ENCODE results near the gene SETBP1. TPM values are rescaled to one million over a fixed set of nuclear protein-coding genes. Genes with fewer than 3 reads are reported as not detected.

SETBP1 gene
- total and polyA plus RNA-seq, 9 of the 15 experiments (the other 6 are each of a cell fraction or from before 2014, with no cell fraction given) = under 0.01 to 0.13 (median 0.04) TPM

DNA sequence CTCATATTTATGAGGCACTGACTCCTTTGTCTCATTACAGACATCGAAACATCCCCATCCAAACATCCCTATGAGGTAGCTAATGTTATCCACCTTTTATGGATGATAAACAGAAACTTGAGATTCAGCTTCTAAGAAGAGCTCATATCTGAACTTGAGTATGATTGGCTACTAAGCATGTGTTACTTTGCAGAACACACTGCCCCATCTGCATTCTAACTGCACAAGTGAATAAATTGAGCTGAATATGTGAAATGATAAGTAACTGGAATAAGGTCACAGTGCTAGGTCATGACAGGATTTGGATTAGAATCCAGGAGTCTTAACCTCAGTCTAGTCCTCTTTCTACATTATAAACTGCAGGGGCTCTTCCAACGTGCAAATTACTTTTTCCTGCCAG, 172.7 kb downstream of the SETBP1 start:
- no peak overlapping the region for H3K9ac ChIP-seq (ENCODE audit: insufficient read depth in 1 of 2, low read depth in 2 of 2, low read length in 2 of 2)
- ATAC-seq (no peak), DNase-seq (ENCODE audit: extremely low read depth in 1 of 4, low spot score in 3 of 4) (no peak), FAIRE-seq (no peak)
- ChIA-PET POLR2A (interaction anchor here (0.6 kb wide), 1 partner anchor 182 kb away, joined by 3 read pairs; no protein-coding TSS in a partner anchor), CTCF (ENCODE audit: low intra/inter-chr PET ratio) (no interaction called here)
- H3K4me2 ChIP-seq (ENCODE audit: insufficient read depth, low read length) = no peak overlapping the region
- no peaks in the 10 kb centered on the region for H4K20me1 ChIP-seq (replicated peaks; ENCODE audit: control insufficient read depth, insufficient read depth, low read length)
- intact Hi-C loops (cut with micrococcal nuclease) = no loop called here
- H3K36me3 ChIP-seq (ENCODE audit: control insufficient read depth, insufficient read depth, low read length) = no peaks in the 10 kb centered on the region
- H3K27me3 ChIP-seq (ENCODE audit: control insufficient read depth in 2 of 2, insufficient read depth in 2 of 2, low read length in 2 of 2) = no peaks in the 10 kb centered on the region
- BruUV-seq (replicated peaks) = no TSS peak
- no peak overlapping the region for H3K27ac ChIP-seq (ENCODE audit: extremely low read depth, low read depth, low read length)
- no peak overlapping the region for H3K4me3 ChIP-seq
- no peaks in the 10 kb centered on the region for H3K9me1 ChIP-seq (ENCODE audit: control insufficient read depth, insufficient read depth, low read length)
- WGBS (ENCODE audit: insufficient coverage, low coverage, missing lambda C conversion rate) = 0% methylated on average over 2 of the region's 2 CpGs
- in situ Hi-C loops (cut with MboI) = no loop called here
- no peak overlapping the region for H2AFZ ChIP-seq (ENCODE audit: low read depth, low read length)
- no peaks in the 10 kb centered on the region for H3K79me2 ChIP-seq (ENCODE audit: control insufficient read depth, insufficient read depth, low read length)
- no peaks in the 10 kb centered on the region for H3K4me1 ChIP-seq (replicated peaks in 1 of 2; ENCODE audit: control insufficient read depth in 2 of 2, insufficient read depth in 2 of 2, low read length in 2 of 2)
- H3K9me3 ChIP-seq (replicated peaks; ENCODE audit: control insufficient read depth, insufficient read depth, low read depth, low read length) = no peaks in the 10 kb centered on the region
- TF ChIP-seq SIX5 (IDR thresholded peaks at IDR 0.05; ENCODE audit: borderline replicate concordance in 1 of 2, insufficient read depth in 1 of 2, low read depth in 1 of 2, low read length in 2 of 2) (no peak), TOE1 (IDR thresholded peaks at IDR 0.05; ENCODE audit: borderline replicate concordance) (no peak), TOE1 (CRISPR knock-in tag; IDR thresholded peaks at IDR 0.05; ENCODE audit: borderline replicate concordance, low read depth) (no peak), PHF8 (IDR thresholded peaks at IDR 0.05; ENCODE audit: borderline replicate concordance, low read length) (no peak), TARDBP (IDR thresholded peaks at IDR 0.05) (no peak), SMAD2 (IDR thresholded peaks at IDR 0.05; ENCODE audit: low read depth, low read length) (no peak), TCF3 (CRISPR knock-in tag; IDR thresholded peaks at IDR 0.05) (no peak), CBX8 (IDR thresholded peaks at IDR 0.05; ENCODE audit: borderline replicate concordance, extremely low read depth, low read depth, low read length, poor library complexity, severe bottlenecking) (no peak), LARP7 (IDR thresholded peaks at IDR 0.05) (no peak), BCL6 (CRISPR knock-in tag; IDR thresholded peaks at IDR 0.05) (no peak), BHLHE40 (IDR thresholded peaks at IDR 0.05; ENCODE audit: low read length) (no peak), SREBF2 (CRISPR knock-in tag; IDR thresholded peaks at IDR 0.05) (no peak)
- TF ChIP-seq, protein P1, sequence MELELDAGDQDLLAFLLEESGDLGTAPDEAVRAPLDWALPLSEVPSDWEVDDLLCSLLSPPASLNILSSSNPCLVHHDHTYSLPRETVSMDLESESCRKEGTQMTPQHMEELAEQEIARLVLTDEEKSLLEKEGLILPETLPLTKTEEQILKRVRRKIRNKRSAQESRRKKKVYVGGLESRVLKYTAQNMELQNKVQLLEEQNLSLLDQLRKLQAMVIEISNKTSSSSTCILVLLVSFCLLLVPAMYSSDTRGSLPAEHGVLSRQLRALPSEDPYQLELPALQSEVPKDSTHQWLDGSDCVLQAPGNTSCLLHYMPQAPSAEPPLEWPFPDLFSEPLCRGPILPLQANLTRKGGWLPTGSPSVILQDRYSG (tag; conservative IDR thresholded peaks at IDR 0.05; ENCODE audit: low read depth) = no peak
- TF ChIP-seq, protein P2, sequence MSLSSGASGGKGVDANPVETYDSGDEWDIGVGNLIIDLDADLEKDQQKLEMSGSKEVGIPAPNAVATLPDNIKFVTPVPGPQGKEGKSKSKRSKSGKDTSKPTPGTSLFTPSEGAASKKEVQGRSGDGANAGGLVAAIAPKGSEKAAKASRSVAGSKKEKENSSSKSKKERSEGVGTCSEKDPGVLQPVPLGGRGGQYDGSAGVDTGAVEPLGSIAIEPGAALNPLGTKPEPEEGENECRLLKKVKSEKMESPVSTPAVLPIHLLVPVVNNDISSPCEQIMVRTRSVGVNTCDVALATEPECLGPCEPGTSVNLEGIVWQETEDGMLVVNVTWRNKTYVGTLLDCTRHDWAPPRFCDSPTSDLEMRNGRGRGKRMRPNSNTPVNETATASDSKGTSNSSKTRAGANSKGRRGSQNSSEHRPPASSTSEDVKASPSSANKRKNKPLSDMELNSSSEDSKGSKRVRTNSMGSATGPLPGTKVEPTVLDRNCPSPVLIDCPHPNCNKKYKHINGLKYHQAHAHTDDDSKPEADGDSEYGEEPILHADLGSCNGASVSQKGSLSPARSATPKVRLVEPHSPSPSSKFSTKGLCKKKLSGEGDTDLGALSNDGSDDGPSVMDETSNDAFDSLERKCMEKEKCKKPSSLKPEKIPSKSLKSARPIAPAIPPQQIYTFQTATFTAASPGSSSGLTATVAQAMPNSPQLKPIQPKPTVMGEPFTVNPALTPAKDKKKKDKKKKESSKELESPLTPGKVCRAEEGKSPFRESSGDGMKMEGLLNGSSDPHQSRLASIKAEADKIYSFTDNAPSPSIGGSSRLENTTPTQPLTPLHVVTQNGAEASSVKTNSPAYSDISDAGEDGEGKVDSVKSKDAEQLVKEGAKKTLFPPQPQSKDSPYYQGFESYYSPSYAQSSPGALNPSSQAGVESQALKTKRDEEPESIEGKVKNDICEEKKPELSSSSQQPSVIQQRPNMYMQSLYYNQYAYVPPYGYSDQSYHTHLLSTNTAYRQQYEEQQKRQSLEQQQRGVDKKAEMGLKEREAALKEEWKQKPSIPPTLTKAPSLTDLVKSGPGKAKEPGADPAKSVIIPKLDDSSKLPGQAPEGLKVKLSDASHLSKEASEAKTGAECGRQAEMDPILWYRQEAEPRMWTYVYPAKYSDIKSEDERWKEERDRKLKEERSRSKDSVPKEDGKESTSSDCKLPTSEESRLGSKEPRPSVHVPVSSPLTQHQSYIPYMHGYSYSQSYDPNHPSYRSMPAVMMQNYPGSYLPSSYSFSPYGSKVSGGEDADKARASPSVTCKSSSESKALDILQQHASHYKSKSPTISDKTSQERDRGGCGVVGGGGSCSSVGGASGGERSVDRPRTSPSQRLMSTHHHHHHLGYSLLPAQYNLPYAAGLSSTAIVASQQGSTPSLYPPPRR (CRISPR knock-in tag; IDR thresholded peaks at IDR 0.05; ENCODE audit: borderline replicate concordance) = no peak
- TF ChIP-seq, protein P3, sequence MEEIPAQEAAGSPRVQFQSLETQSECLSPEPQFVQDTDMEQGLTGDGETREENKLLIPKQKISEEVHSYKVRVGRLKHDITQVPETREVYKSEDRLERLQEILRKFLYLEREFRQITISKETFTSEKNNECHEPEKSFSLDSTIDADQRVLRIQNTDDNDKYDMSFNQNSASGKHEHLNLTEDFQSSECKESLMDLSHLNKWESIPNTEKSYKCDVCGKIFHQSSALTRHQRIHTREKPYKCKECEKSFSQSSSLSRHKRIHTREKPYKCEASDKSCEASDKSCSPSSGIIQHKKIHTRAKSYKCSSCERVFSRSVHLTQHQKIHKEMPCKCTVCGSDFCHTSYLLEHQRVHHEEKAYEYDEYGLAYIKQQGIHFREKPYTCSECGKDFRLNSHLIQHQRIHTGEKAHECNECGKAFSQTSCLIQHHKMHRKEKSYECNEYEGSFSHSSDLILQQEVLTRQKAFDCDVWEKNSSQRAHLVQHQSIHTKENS (CRISPR knock-in tag; IDR thresholded peaks at IDR 0.05) = no peak
